ENCODE data around the gene PAX2.

GRCh38 chr10:100807241-100807951 lies 62.0 kb downstream of the PAX2 start:
- TF ChIP-seq CTCF (IDR thresholded peaks at IDR 0.05) (no peak), POLR2AphosphoS5 (IDR thresholded peaks at IDR 0.05) (no peak), POLR2A (IDR thresholded peaks at IDR 0.05; ENCODE audit: low read depth) (no peak)
